K562 (cell line): ENCODE data around the gene PTGES3L. TPM values are rescaled to one million over a fixed set of nuclear protein-coding genes. Genes with fewer than 3 reads are reported as not detected.
A peak's percentile ranks its signal among the peaks of the same experiment; 100 is the strongest.

Source experiments
- BACH1 ChIP-seq: fragments of 200-800 bp; sonication (Bioruptor generic); IDR thresholded peaks from 2 replicates; pipeline ENCODE4 v1.6.1; 2016; ENCODE audit warnings: missing genetic modification characterization, missing compliant biosample characterization
- CREM ChIP-seq: IDR thresholded peaks from 2 replicates; pipeline ENCODE4 v1.6.1; 2014; ENCODE audit warnings: antibody characterized with exemption, low read depth
- EP300 ChIP-seq: IDR thresholded peaks from 2 replicates; pipeline ENCODE4 v1.6.1; 2012; ENCODE audit warnings: low read length, improper control_type of control experiment
- FIP1L1 ChIP-seq: fragments of 200-400 bp; formaldehyde crosslinking; IDR thresholded peaks from 2 replicates; pipeline ENCODE4 v1.6.1; 2018; ENCODE audit warnings: mild to moderate bottlenecking, low read depth, low read length; ENCODE audit not compliant: poor library complexity, severe bottlenecking
- HMG20A ChIP-seq: fragments of 450-650 bp; formaldehyde crosslinking; conservative IDR thresholded peaks from 2 replicates; pipeline ENCODE4 v1.4.0; 2020; ENCODE audit warnings: mild to moderate bottlenecking, mixed read lengths
- KLF13 ChIP-seq: fragments of 450-650 bp; IDR thresholded peaks from 2 replicates; pipeline ENCODE4 v1.6.1; 2016; ENCODE audit warnings: missing genetic modification characterization, low read depth, mild to moderate bottlenecking, missing compliant biosample characterization, moderate library complexity, borderline replicate concordance
- NCOA6 ChIP-seq: fragments of 450-650 bp; IDR thresholded peaks from 2 replicates; pipeline ENCODE4 v1.6.1; 2017; ENCODE audit warnings: mild to moderate bottlenecking
- NR2C2 ChIP-seq, 2 experiments: fragments of 200-800 bp in 1 of 2; sonication (Bioruptor generic) in 1 of 2; sonication (generic) in 1 of 2; formaldehyde crosslinking in 1 of 2; IDR thresholded peaks; 2 replicates each; pipeline versions ENCODE4 v1.6.1 to v1.8.0; 2016 to 2022; ENCODE audit warnings: mild to moderate bottlenecking in 1 of 2, missing compliant biosample characterization in 1 of 2, missing genetic modification characterization in 1 of 2, missing genetic modification reagents in 1 of 2
- PHF20 ChIP-seq: fragments of 450-650 bp; IDR thresholded peaks from 2 replicates; pipeline ENCODE4 v1.6.1; 2018; ENCODE audit not compliant: partially characterized antibody
- PTTG1 ChIP-seq: fragments of 450-650 bp; IDR thresholded peaks from 2 replicates; pipeline ENCODE4 v1.6.1; 2016; ENCODE audit warnings: low read depth, mild to moderate bottlenecking, missing genetic modification characterization, missing compliant biosample characterization
- SMAD3 ChIP-seq: fragments of 450-650 bp; formaldehyde crosslinking; conservative IDR thresholded peaks from 2 replicates; pipeline ENCODE4 v1.4.0; 2020; ENCODE audit warnings: mild to moderate bottlenecking
- STAT5B ChIP-seq: fragments of 250-450 bp; sonication (Bioruptor Pico); IDR thresholded peaks from 2 replicates; pipeline ENCODE4 v1.8.0; 2021; ENCODE audit warnings: mild to moderate bottlenecking, inconsistent platforms
- TAF15 ChIP-seq: fragments of 200-400 bp; formaldehyde crosslinking; IDR thresholded peaks from 2 replicates; pipeline ENCODE4 v1.6.1; 2017; ENCODE audit warnings: mild to moderate bottlenecking, low read depth, low read length, moderate library complexity
- TAL1 ChIP-seq: fragments of 450-650 bp; IDR thresholded peaks from 2 replicates; pipeline ENCODE4 v1.6.1; 2016; ENCODE audit warnings: mild to moderate bottlenecking
- ZNF586 ChIP-seq: fragments of 450-650 bp; formaldehyde crosslinking; conservative IDR thresholded peaks from 2 replicates; pipeline ENCODE4 v1.4.0; 2020; ENCODE audit warnings: mild to moderate bottlenecking, moderate library complexity
- polyA plus RNA-seq, 8 experiments: library from polyadenylated mRNA; depleted of rRNA in 4 of 8; stranded (reverse) in 5 of 8; unstranded in 3 of 8; fragments of >200 nt; fragmentation: Nextera tagmentation in 2 of 8; fragmentation: Illumina TruSeq in 1 of 8; extraction: Ambion mirVana in 2 of 8; extraction: Trizol in 1 of 8; gene quantifications; 2 replicates each; pipeline versions ENCODE4 v1.2.1 to v1.2.3, GENCODE V29; 2011 to 2014; ENCODE audit warnings: inconsistent platforms in 1 of 8, missing spikeins in 1 of 8
- total RNA-seq, 7 experiments: library from RNA; depleted of rRNA in 6 of 7; stranded (reverse); fragments of >200 nt in 6 of 7; fragmentation: Illumina TruSeq in 2 of 7; extraction: Trizol in 2 of 7; gene quantifications; 2 replicates each; pipeline versions ENCODE4 v1.2.1 to v1.2.3, GENCODE V29; 2011 to 2021; ENCODE audit warnings: low replicate concordance in 1 of 7
- TF ChIP-seq, protein P1 (sequence below): fragments of 450-650 bp; IDR thresholded peaks from 2 replicates; pipeline ENCODE4 v1.6.1; 2014; ENCODE audit warnings: low read depth, mild to moderate bottlenecking, moderate library complexity, borderline replicate concordance
- TF ChIP-seq, protein P2 (sequence below): fragments of 250-450 bp; sonication (Bioruptor Pico); IDR thresholded peaks from 2 replicates; pipeline ENCODE4 v1.4.0; 2020
- TF ChIP-seq, protein P3 (sequence below): sonication (generic); formaldehyde crosslinking; IDR thresholded peaks from 2 replicates; pipeline ENCODE4 v1.8.1; 2023; ENCODE audit warnings: mild to moderate bottlenecking, missing genetic modification reagents

The PTGES3L gene
- total and polyA plus RNA-seq, 9 of the 15 experiments (the other 6 are each of a cell fraction or from before 2014, with no cell fraction given): 6.0 to 16.0 (median 9.6) TPM

DNA sequence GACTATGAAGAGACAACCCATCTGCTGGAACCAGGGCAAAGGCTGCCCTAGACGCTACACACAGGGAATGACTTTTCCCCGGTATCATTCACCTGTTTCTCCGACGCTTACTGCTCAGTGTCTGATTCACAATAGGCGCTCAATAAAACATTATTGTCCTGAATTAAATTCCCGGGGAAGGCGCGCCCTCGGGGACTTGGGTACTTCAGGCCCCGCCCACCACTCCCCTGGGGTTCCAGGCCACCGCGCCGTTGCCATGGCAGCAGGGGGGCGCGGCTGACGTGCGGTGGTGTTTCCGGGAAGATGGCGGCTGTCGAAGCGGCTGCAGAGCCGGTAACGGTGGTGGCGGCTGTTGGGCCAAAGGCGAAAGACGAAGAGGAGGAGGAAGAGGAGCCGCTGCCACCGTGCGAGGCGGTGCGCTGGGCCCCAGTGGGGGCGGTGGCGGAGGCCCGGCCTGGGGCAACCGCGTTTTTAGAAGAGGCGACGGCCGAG is 440 bp upstream of the PTGES3L start, which contains the start of gene RUNDC1 (continued):
- TF ChIP-seq STAT5B (CRISPR knock-in tag) (no peak), EP300 (no peak), KLF13 (peak; percentile 77), NR2C2 (CRISPR knock-in tag; IDR thresholded peaks at IDR 0.05) (no peak), NR2C2 (tag; IDR thresholded peaks at IDR 0.05) (peak; percentile 46; the same call in 1 of the 2 replicates), CREM (peak; percentile 85), TAF15 (no peak), TAL1 (0 out of 2 replicates have a peak, but pooled peaks have one; percentile 3), FIP1L1 (peak; percentile 85), SMAD3 (CRISPR knock-in tag) (0 out of 2 replicates have a peak, but pooled peaks have one; percentile 44), HMG20A (CRISPR knock-in tag) (no peak), NCOA6 (no peak), PTTG1 (tag) (no peak), ZNF586 (CRISPR knock-in tag) (no peak), BACH1 (tag) (no peak), PHF20 (peak; percentile 70)
- TF ChIP-seq, protein P1, sequence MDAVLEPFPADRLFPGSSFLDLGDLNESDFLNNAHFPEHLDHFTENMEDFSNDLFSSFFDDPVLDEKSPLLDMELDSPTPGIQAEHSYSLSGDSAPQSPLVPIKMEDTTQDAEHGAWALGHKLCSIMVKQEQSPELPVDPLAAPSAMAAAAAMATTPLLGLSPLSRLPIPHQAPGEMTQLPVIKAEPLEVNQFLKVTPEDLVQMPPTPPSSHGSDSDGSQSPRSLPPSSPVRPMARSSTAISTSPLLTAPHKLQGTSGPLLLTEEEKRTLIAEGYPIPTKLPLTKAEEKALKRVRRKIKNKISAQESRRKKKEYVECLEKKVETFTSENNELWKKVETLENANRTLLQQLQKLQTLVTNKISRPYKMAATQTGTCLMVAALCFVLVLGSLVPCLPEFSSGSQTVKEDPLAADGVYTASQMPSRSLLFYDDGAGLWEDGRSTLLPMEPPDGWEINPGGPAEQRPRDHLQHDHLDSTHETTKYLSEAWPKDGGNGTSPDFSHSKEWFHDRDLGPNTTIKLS: peak; percentile 27; the same call in 1 of the 2 replicates
- TF ChIP-seq, protein P2, sequence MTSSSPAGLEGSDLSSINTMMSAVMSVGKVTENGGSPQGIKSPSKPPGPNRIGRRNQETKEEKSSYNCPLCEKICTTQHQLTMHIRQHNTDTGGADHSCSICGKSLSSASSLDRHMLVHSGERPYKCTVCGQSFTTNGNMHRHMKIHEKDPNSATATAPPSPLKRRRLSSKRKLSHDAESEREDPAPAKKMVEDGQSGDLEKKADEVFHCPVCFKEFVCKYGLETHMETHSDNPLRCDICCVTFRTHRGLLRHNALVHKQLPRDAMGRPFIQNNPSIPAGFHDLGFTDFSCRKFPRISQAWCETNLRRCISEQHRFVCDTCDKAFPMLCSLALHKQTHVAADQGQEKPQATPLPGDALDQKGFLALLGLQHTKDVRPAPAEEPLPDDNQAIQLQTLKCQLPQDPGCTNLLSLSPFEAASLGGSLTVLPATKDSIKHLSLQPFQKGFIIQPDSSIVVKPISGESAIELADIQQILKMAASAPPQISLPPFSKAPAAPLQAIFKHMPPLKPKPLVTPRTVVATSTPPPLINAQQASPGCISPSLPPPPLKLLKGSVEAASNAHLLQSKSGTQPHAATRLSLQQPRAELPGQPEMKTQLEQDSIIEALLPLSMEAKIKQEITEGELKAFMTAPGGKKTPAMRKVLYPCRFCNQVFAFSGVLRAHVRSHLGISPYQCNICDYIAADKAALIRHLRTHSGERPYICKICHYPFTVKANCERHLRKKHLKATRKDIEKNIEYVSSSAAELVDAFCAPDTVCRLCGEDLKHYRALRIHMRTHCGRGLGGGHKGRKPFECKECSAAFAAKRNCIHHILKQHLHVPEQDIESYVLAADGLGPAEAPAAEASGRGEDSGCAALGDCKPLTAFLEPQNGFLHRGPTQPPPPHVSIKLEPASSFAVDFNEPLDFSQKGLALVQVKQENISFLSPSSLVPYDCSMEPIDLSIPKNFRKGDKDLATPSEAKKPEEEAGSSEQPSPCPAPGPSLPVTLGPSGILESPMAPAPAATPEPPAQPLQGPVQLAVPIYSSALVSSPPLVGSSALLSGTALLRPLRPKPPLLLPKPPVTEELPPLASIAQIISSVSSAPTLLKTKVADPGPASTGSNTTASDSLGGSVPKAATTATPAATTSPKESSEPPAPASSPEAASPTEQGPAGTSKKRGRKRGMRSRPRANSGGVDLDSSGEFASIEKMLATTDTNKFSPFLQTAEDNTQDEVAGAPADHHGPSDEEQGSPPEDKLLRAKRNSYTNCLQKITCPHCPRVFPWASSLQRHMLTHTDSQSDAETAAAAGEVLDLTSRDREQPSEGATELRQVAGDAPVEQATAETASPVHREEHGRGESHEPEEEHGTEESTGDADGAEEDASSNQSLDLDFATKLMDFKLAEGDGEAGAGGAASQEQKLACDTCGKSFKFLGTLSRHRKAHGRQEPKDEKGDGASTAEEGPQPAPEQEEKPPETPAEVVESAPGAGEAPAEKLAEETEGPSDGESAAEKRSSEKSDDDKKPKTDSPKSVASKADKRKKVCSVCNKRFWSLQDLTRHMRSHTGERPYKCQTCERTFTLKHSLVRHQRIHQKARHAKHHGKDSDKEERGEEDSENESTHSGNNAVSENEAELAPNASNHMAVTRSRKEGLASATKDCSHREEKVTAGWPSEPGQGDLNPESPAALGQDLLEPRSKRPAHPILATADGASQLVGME: peak; percentile 22; the same call in 1 of the 2 replicates
- TF ChIP-seq, protein P3, sequence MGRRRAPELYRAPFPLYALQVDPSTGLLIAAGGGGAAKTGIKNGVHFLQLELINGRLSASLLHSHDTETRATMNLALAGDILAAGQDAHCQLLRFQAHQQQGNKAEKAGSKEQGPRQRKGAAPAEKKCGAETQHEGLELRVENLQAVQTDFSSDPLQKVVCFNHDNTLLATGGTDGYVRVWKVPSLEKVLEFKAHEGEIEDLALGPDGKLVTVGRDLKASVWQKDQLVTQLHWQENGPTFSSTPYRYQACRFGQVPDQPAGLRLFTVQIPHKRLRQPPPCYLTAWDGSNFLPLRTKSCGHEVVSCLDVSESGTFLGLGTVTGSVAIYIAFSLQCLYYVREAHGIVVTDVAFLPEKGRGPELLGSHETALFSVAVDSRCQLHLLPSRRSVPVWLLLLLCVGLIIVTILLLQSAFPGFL (CRISPR knock-in tag): 0 out of 2 replicates have a peak, but pooled peaks have one; percentile 16
